HG03103 (cell line): Measurements from ENCODE around the gene ANKRD34C.
"Not testable (repeated sequence)": the region's sequence is repeated elsewhere in the genome, so short reads cannot be mapped to it uniquely, and the experiment has no call there.

Experiments
- ATAC-seq: cut with Tn5 transposase; IDR thresholded peaks from one replicate; pipeline ENCODE4 v1.9.1; 2021; ENCODE audit warnings: low read depth; ENCODE audit not compliant: unreplicated experiment

Gene ANKRD34C

DNA sequence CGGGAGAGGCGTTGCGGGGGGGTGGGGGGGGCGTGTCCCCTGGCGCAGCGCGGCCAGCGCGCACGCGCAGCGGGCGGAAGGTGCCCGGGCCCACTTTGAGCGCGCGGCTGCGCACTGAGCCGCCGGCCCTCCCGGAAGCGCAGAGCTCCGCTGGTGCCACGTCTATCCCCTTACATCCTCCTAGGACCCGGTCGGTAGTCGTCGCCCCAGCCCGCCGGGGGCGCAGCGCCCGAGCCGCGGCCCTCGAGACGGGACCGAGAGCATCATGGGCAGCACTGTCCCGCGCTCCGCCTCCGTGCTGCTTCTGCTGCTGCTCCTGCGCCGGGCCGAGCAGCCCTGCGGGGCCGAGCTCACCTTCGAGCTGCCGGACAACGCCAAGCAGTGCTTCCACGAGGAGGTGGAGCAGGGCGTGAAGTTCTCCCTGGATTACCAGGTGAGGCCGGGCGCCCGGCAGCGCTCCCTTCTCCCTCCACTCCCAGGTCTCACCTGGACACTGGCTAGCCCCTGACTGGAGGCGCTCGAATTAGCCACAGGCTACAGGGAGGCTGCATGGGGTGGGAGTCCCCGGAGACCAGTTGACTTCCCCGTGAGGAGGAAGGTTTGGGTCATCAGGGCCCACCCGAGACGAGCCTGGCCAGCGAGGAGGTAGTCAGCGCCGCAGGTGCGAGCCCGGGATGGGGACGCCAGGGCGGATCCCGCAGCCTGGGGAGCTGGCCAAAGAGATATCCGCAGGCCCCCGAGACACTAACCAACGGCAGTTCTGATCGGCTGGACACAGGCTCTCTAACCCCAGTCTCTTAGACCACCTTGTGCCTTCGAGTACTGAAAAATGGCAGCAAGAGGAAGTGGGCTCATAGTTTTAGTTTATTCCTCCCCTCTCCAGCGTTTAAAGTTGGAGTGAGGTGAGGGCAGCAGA, 28.7 kb downstream of the ANKRD34C start, which contains the start of gene TMED3:
TMED3 (plus strand) TSS at position 128 of the 916 bp plus-strand sequence; CDS start at position 266, 138 bp downstream.
- ATAC-seq, result peak; percentile 80

DNA sequence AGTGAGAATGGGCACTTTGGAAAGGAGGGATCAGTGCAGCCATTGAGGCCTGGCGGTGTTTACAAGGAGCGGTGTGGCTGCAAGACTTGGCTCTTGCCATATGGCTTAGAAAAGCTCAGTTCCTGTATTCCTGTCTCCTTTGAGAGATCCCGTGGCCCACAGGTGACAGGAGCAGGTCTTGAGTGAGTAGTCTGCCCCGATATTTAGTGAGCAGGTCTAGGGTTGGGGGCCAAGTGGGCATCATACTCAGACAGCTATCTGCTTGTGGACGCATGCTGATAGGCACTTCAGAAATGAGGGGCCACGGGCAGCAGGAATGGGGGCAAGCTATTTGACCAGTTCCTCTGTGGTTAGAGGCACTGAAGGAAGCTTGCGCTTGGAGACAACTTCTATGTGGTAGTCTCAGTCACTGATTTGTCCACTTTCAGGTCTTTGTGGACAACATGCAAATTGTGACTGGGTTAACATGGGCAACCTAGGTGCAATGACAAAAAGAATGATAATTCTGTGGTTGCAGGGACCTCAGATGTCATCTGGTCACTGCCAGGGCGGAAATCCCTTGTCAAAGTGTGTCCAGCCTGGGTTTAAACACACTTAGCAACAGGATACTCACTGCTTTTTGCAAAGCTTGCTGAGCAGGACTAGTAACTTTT, 29.5 kb downstream of the ANKRD34C start:
- ATAC-seq, result no peak

DNA sequence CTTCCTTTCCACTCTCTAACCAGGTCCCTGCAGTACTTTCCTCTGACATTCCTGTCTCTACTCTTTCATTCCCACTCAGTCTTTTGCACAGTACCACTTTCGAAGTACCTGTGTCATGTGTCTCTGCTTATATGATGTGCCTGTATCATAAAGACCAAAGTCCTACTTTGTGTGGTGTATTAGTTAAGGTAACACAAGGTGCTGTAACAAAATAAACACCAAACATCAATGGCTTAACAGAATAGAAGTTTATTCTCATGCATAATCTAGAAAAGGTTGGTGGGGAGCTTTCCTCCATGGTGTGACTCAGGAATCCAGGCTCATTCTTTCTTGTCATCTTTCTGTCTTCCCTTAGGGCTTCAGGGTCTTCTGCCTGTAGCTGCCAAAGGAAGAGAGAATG, 31.7 kb downstream of the ANKRD34C start:
- ATAC-seq, result no peak

DNA sequence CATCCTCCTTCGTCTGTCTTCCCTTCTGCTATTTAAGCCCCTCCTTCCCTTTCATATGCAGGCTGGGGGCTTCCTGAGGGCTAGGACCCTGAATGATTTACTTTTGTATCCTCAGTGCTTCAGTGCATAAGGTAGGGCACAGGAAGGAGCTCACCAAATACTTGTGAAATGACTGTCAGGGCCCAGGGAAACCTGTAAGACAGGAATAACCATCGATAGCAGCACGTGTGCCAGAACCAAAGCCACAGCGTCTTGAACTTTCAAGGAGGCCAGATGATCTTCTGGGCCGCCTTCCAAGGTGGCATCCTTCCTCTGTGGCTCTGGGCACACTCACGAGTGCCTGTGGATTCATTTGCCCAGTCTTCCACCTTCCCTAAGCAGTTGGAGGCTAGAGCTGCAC, 32.3 kb downstream of the ANKRD34C start:
- no peak for ATAC-seq

DNA sequence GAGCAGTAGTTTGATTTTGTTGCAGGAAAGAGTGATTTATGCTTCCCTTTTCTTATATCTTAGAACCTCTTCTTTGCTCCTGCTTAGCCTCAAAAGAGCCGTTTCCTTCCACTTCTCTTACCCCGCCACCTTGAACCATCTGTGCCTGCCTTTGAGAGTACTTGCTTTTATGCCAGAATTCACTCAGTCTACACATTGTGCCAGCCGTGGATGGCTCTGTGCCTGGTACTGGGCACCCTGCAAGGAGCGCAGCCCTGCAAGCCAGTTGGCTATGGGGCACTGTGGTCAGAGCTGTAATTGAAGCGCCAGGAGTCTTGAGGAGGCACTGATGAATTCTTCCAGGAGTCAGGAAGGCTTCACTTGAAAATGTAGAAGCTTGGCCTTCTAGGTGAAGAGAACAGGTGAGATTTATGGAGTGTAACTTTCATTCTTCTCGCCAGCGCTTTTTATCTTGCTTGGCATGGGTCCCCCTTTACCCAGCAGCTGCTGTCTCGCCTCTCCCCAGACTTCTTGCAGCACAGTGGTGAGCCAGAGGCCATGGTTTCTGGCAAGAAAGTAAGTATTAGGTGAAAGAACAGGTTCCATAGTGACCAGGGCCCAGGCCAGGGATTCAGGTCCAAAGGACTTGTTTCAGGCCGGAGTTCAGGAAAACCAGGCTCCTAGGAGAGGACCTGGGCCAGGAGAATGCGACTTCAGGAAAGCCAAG, 33.3 kb downstream of the ANKRD34C start:
- no peak for ATAC-seq

DNA sequence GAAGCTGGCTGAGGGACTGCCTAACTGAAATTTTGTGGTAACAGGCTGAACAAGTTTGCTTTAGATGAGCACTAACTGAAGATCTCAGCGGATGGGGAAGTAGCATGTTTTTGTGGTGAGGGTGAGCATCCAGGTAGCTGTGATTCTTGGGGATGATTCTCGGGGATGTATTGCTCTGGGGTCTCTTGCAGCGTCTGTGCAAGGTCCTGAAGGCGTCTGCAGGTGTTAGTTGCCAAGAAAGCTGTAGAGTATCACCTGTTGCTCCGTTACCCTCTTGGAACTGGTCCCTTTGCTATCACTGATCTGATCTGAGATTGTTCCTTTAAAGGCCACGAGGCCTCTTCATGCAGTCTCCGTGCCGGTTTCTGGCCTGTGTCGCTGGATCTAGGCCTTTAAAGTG, 34.3 kb downstream of the ANKRD34C start:
- ATAC-seq, result no peak

DNA sequence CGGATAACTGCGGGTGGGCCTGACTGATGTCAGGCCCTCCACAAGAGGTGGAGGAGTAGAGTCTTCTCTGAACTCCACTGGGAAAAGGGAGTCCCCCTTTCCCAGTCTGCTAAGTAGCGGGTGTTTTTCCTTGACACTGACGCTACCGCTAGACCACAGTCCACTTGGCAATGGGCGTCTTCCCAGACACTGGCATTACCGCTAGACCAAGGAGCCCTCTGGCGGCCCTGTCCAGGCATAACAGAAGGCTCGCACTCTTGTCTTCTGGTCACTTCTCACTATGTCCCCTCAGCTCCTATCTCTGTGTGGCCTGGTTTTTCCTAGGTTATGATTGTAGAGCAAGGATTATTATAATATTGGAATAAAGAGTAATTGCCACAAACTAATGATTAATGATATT, 37.5 kb downstream of the ANKRD34C start:
- ATAC-seq, result not testable (repeated sequence)

DNA sequence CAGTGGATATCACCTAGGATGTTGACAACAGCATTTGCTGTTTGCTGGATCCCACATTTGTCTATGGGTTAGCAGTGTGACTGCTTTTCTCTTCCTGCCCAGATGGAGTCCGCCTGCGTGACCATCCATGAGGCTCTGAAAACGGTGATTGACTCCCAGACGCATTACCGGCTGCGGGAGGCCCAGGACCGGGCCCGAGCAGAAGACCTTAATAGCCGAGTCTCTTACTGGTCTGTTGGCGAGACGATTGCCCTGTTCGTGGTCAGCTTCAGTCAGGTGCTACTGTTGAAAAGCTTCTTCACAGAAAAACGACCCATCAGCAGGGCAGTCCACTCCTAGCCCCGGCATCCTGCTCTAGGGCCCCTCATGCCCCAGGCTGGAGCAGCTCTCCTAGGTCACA, 39.4 kb downstream of the ANKRD34C start:
- no peak for ATAC-seq

DNA sequence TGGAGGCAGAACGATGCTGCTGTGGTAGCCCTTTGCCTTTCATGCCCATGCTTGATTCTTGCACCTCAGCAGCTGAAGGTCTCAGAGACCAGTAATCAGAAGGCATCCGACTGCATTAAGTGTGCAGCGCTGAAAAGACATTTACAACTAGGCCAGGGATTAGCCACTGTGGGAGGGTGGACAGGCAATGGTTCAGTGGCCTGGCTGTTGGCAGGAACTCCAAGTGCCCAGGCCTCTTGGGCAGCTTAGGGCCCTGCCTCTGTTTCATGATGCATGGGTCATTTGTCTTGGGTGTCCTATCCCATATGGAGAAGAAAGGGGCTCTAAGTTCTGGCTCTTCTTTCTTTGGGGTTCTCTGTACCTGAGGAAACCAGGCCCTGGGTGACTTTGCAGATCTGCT, 39.8 kb downstream of the ANKRD34C start:
- ATAC-seq, result no peak

DNA sequence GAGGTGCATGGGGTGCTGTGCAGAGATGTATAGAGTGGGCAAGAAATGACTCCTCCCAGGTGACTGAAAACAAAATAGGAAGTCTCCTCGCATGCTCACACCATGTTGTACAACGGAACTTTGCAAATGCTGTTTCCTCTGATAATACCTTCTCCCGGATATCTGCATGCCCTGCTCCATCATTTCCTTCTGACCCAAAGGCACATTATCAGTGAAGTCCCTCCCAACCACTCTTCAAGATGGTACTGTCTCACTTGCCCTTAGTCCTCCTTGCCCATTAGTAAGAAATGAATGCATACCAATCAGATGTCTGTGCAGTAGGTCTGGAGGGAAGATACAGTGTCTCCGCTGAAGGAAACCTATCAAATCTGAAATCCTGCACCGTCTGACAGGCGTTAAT, 40.4 kb downstream of the ANKRD34C start:
- no peak for ATAC-seq

DNA sequence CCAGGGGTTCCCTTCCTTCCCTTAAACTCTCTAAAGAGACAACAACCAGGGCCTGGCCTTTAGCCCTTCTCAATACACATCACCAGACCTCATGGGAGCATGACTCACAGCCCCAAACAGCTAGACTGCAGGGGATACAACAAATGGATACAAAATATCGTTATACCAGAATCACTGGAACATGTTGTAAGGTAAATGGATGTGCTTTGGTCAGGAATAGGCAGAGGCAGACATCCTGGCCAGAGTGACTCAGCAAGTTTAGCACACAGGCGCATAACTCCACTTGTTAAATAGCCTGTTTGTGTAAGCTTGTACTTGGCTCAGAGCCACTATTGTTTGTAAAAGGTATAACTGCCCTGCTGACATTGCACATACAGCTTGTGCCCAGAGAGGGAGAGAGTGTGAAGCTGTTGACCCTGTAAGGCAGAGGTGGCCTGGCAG, 46.7 kb downstream of the ANKRD34C start:
- no peak for ATAC-seq
